ENCODE results near the gene PCLAF. TPM values are rescaled to one million over a fixed set of nuclear protein-coding genes. Genes with fewer than 3 reads are reported as not detected.

PCLAF gene
- total and polyA plus RNA-seq, 4 donors = 1.4 to 72.2 (median 3.4) TPM

- Histone ChIP-seq H3K27ac (ENCODE audit: low read depth in 1 of 2, low read length in 2 of 2) (no peak overlapping the region), H3K9ac (ENCODE audit: low read depth in 1 of 2, low read length in 2 of 2) (no peak overlapping the region), H3K36me3 (ENCODE audit: control insufficient read depth in 4 of 4, insufficient read depth in 3 of 4, low read depth in 1 of 4, low read length in 3 of 4) (no peaks in the 10 kb centered on the region), H3K9me3 (ENCODE audit: control insufficient read depth in 4 of 4, low read length in 3 of 4) (no peaks in the 10 kb centered on the region), H3K27me3 (ENCODE audit: control insufficient read depth in 4 of 4, insufficient read depth in 4 of 4, low read length in 3 of 4) (no peaks in the 10 kb centered on the region), H3K4me1 (ENCODE audit: control insufficient read depth in 4 of 4, insufficient read depth in 4 of 4, low read length in 3 of 4) (peaks cover 0 to 3% (median under 1%) of the 10 kb centered on the region in 4 donors), H3K4me3 (ENCODE audit: low read depth in 1 of 3, low read length in 3 of 3) (no peak overlapping the region)
- no peak for TF ChIP-seq HNF4A (conservative IDR thresholded peaks at IDR 0.05)
- TF ChIP-seq NR2F2 (IDR thresholded peaks at IDR 0.05) = no peak
- TF ChIP-seq TAF1 (conservative IDR thresholded peaks at IDR 0.05) = no peak
- TF ChIP-seq GABPA (IDR thresholded peaks at IDR 0.05 in 1 of 2, conservative IDR thresholded peaks at IDR 0.05 in 1 of 2) = no peak
- TF ChIP-seq, protein P1, sequence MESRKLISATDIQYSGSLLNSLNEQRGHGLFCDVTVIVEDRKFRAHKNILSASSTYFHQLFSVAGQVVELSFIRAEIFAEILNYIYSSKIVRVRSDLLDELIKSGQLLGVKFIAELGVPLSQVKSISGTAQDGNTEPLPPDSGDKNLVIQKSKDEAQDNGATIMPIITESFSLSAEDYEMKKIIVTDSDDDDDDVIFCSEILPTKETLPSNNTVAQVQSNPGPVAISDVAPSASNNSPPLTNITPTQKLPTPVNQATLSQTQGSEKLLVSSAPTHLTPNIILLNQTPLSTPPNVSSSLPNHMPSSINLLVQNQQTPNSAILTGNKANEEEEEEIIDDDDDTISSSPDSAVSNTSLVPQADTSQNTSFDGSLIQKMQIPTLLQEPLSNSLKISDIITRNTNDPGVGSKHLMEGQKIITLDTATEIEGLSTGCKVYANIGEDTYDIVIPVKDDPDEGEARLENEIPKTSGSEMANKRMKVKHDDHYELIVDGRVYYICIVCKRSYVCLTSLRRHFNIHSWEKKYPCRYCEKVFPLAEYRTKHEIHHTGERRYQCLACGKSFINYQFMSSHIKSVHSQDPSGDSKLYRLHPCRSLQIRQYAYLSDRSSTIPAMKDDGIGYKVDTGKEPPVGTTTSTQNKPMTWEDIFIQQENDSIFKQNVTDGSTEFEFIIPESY (IDR thresholded peaks at IDR 0.05) = no peak
- no peak for TF ChIP-seq RXRA (IDR thresholded peaks at IDR 0.05)
- TF ChIP-seq JUND (IDR thresholded peaks at IDR 0.05) = no peak
- TF ChIP-seq REST (IDR thresholded peaks at IDR 0.05) = no peak
- DNase-seq (ENCODE audit: low spot score) = no peak
- 97% methylated on average over 3 of the region's 3 CpGs for WGBS
Observed at GRCh38 chr15:64314456-64314855, 66.8 kb downstream of the PCLAF start.

Small RNAs within 50 kb of the gene (small RNA-seq; reads per million reads assigned to genes)
- gene RF00554 = not detected

Other genes starting within 250 kb of the PCLAF start
- 10 to 100 TPM in 1 of 2 donors, 1 to 10 TPM in 1; 2.2 to 37.4 TPM for gene SNX22, start 229.7 kb downstream of the PCLAF start, total RNA-seq
- 1 to 10 TPM; 2.4 to 3.7 TPM for gene SNX22, start 229.7 kb downstream of the PCLAF start, polyA plus RNA-seq
- gene PPIB, start 218.4 kb downstream of the PCLAF start, total RNA-seq = 100 to 1,000 TPM; 379 to 638 TPM
- gene PPIB, start 218.4 kb downstream of the PCLAF start, polyA plus RNA-seq = 100 to 1,000 TPM; 627 to 768 TPM
- gene CSNK1G1, start 25.3 kb downstream of the PCLAF start, total RNA-seq = 1 to 10 TPM; 8.4 to 9.1 TPM
- 1 to 10 TPM; 1.7 to 3.2 TPM for gene CSNK1G1, start 25.3 kb downstream of the PCLAF start, polyA plus RNA-seq
- 1 to 10 TPM; 7.2 to 8.0 TPM for gene TRIP4, start 6.4 kb upstream of the PCLAF start, total RNA-seq
- gene TRIP4, start 6.4 kb upstream of the PCLAF start, polyA plus RNA-seq = 10 to 100 TPM in 1 of 2 donors, 1 to 10 TPM in 1; 6.3 to 10.7 TPM
- gene ZNF609, start 79.1 kb upstream of the PCLAF start, total RNA-seq = 10 to 100 TPM in 1 of 2 donors, 1 to 10 TPM in 1; 7.1 to 18.1 TPM
- gene ZNF609, start 79.1 kb upstream of the PCLAF start, polyA plus RNA-seq = 1 to 10 TPM; 4.6 to 8.9 TPM

All from liver (tissue), 10 donors.